ENCODE measurements around the gene PARP11. TPM values are rescaled to one million over a fixed set of nuclear protein-coding genes. Genes with fewer than 3 reads are reported as not detected.
A peak's percentile ranks its signal among the peaks of the same experiment; 100 is the strongest.

Gene PARP11
- total RNA-seq, 2 donors from 2014 or later, result 15.3 to 30.3 TPM

DNA sequence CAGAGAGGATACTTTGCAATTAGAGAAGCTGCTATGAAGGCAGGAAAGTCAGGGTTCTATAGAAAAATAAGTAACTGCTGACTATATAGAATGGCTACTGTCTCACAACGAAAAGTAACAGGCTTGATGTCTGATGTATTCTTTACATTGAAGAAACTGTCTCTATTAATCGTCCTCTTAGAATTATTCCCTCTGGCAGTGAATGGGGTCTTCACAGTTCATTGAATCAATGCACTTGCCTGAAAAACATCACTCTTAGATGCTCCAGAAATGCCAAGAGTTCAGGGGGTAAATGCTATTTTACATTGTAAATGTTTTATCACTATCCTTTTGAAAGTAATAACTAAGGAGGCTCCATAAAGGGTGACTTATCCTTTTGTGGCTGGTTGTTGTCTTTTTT, 82.6 kb downstream of the PARP11 start:
- TF ChIP-seq, protein P1, sequence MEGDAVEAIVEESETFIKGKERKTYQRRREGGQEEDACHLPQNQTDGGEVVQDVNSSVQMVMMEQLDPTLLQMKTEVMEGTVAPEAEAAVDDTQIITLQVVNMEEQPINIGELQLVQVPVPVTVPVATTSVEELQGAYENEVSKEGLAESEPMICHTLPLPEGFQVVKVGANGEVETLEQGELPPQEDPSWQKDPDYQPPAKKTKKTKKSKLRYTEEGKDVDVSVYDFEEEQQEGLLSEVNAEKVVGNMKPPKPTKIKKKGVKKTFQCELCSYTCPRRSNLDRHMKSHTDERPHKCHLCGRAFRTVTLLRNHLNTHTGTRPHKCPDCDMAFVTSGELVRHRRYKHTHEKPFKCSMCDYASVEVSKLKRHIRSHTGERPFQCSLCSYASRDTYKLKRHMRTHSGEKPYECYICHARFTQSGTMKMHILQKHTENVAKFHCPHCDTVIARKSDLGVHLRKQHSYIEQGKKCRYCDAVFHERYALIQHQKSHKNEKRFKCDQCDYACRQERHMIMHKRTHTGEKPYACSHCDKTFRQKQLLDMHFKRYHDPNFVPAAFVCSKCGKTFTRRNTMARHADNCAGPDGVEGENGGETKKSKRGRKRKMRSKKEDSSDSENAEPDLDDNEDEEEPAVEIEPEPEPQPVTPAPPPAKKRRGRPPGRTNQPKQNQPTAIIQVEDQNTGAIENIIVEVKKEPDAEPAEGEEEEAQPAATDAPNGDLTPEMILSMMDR (conservative IDR thresholded peaks at IDR 0.05), result no peak
- no peak overlapping the region for H3K27ac Mint-ChIP-seq
- WGBS, 2 experiments (ENCODE audit: insufficient coverage in 1 of 2, insufficient read length in 1 of 2), result 86 to 100% methylated on average over 1 to 2 of the region's 2 CpGs
- Histone ChIP-seq H3K9ac (ENCODE audit: extremely low read depth, low read length, poor library complexity, severe bottlenecking) (no peak overlapping the region), H3K4me3 (ENCODE audit: low read length) (no peak overlapping the region), H3K36me3 (ENCODE audit: control insufficient read depth, insufficient read depth, low read length) (no peaks in the 10 kb centered on the region), H3K9me3 (ENCODE audit: control insufficient read depth, low read length) (peaks cover 9% of the 10 kb centered on the region), H3K4me1 (ENCODE audit: control insufficient read depth, insufficient read depth, low read length) (no peaks in the 10 kb centered on the region), H3K27ac (ENCODE audit: low read depth, low read length) (peak overlapping the region; percentile 13), H3K27me3 (ENCODE audit: control insufficient read depth, insufficient read depth, low read length, poor library complexity, severe bottlenecking) (no peaks in the 10 kb centered on the region)
- H3K27me3 Mint-ChIP-seq (ENCODE audit: insufficient read depth), result no peaks in the 10 kb centered on the region
- H3K4me1 Mint-ChIP-seq, result no peaks in the 10 kb centered on the region
- H3K4me3 Mint-ChIP-seq, result no peak overlapping the region
- H3K36me3 Mint-ChIP-seq (ENCODE audit: low read depth), result peaks cover 23% of the 10 kb centered on the region
- DNase-seq, result no peak
- H3K9me3 Mint-ChIP-seq, result peaks cover 33% of the 10 kb centered on the region

DNA sequence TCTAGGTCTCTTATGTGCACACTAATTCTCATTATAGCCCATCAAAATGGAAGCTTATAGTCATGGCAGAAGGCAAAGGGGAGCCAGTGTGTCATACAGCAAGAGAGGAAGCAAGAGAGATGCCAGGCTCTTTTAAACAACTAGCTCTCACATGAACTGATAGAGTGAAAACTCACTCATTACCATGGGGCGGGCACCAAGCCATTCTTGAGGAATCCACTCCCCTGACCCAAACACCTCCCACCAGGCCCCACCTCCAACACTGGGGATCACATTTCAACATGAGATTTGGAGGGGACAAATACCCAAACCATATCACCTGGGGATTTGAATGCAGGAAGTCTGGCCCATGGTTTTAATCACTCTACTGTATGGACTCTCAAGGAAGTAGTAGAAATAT, 83.4 kb downstream of the PARP11 start:
- no peaks in the 10 kb centered on the region for H3K27me3 Mint-ChIP-seq (ENCODE audit: insufficient read depth)
- no peaks in the 10 kb centered on the region for H3K4me1 Mint-ChIP-seq
- Histone ChIP-seq H3K27ac (ENCODE audit: low read depth, low read length) (peak overlapping the region; percentile 48), H3K4me1 (ENCODE audit: control insufficient read depth, insufficient read depth, low read length) (no peaks in the 10 kb centered on the region), H3K36me3 (ENCODE audit: control insufficient read depth, insufficient read depth, low read length) (no peaks in the 10 kb centered on the region), H3K9me3 (ENCODE audit: control insufficient read depth, low read length) (peaks cover 9% of the 10 kb centered on the region), H3K27me3 (ENCODE audit: control insufficient read depth, insufficient read depth, low read length, poor library complexity, severe bottlenecking) (no peaks in the 10 kb centered on the region), H3K4me3 (ENCODE audit: low read length) (no peak overlapping the region), H3K9ac (ENCODE audit: extremely low read depth, low read length, poor library complexity, severe bottlenecking) (no peak overlapping the region)
- DNase-seq, result peak; percentile 67
- H3K27ac Mint-ChIP-seq, result no peak overlapping the region
- H3K36me3 Mint-ChIP-seq (ENCODE audit: low read depth), result peaks cover 23% of the 10 kb centered on the region
- no peak overlapping the region for H3K4me3 Mint-ChIP-seq
- TF ChIP-seq, protein P1 (conservative IDR thresholded peaks at IDR 0.05), result no peak
- WGBS, 2 experiments (ENCODE audit: insufficient coverage in 1 of 2, insufficient read length in 1 of 2), result 80 to 100% methylated on average over 1 of the region's 1 CpG
- H3K9me3 Mint-ChIP-seq, result peaks cover 33% of the 10 kb centered on the region

DNA sequence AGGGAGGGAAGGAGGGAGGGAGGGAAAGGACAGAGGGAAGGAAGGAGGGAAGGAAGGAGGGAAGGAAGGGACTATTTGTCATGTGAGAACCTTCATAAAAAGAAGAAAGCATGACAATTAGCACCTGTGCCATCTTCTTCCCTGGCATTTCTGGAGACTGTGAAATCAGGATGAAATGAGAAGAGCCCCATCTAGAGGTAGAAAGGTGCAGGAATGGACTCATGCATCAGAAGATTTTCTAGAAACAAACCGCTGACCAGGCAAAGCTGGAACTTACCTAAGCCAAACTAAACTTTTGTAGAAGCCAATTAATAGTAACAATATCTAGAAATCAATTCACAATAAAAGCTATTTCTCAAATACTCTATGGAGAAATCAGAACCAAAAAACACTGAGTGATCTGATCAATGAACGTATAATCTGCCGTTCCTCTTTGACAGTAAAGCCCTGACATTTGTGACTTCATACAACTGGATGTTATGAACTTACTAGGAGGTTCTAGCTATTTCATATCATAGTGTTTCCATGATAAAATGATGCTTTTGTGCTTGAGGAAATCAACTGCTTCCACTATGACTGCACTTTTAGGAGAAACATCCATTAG, 95.9 kb downstream of the PARP11 start:
- no peaks in the 10 kb centered on the region for H3K4me1 Mint-ChIP-seq
- H3K36me3 Mint-ChIP-seq (ENCODE audit: low read depth), result no peaks in the 10 kb centered on the region
- Histone ChIP-seq H3K36me3 (ENCODE audit: control insufficient read depth, insufficient read depth, low read length) (no peaks in the 10 kb centered on the region), H3K27ac (ENCODE audit: low read depth, low read length) (no peak overlapping the region), H3K27me3 (ENCODE audit: control insufficient read depth, insufficient read depth, low read length, poor library complexity, severe bottlenecking) (peaks cover 34% of the 10 kb centered on the region), H3K4me1 (ENCODE audit: control insufficient read depth, insufficient read depth, low read length) (no peaks in the 10 kb centered on the region), H3K9me3 (ENCODE audit: control insufficient read depth, low read length) (no peaks in the 10 kb centered on the region), H3K4me3 (ENCODE audit: low read length) (no peak overlapping the region), H3K9ac (ENCODE audit: extremely low read depth, low read length, poor library complexity, severe bottlenecking) (no peak overlapping the region)
- no peak overlapping the region for H3K4me3 Mint-ChIP-seq
- peaks cover 13% of the 10 kb centered on the region for H3K27me3 Mint-ChIP-seq (ENCODE audit: insufficient read depth)
- H3K27ac Mint-ChIP-seq, result no peak overlapping the region
- 87 to 100% methylated on average over 2 to 3 of the region's 3 CpGs for WGBS, 2 experiments (ENCODE audit: insufficient coverage in 1 of 2, insufficient read length in 1 of 2)
- peaks cover 3% of the 10 kb centered on the region for H3K9me3 Mint-ChIP-seq
- DNase-seq, result no peak
- TF ChIP-seq, protein P1 (conservative IDR thresholded peaks at IDR 0.05), result peak; percentile 98

Measured in endodermal cell (in vitro differentiated cells).